Superior temporal gyrus (tissue), 1 donor: ENCODE data around the gene STEAP4.
"Not testable (repeated sequence)": the region's sequence is repeated elsewhere in the genome, so short reads cannot be mapped to it uniquely, and the experiment has no call there.

Source experiments
- DNase-seq: peaks from one replicate; pipeline ENCODE4 v3.0.0-alpha.2; 2016; ENCODE audit errors: extremely low spot score

The STEAP4 gene

DNA sequence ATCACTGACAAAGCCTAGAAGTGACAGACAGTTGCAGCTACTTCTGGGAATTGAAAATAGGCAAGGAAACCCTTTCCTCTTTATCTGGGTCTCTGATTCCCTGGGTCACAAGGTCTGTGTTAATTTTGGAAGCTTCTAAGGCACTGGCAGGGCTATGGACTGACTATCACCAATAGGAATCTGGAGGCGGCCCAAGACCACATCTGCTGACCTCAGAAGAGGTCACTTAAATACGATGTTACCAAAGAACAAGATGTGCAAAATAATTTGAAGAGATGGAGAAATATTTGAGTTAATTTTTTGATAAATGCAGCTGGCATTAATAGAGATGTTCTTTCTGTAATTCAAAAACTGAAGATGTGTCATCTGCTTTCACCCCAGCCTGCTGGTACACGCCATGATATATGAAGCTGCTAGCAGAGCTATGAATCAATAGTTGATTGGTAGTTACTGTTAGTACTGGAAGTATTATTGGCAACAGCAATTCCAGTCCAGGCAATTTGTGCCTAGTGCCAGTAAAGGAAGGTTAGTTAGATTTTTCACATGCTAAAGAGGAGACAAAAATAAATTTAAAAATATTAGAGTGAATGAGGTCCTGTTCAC is 5.5 kb upstream of the STEAP4 start:
- no peak for DNase-seq

DNA sequence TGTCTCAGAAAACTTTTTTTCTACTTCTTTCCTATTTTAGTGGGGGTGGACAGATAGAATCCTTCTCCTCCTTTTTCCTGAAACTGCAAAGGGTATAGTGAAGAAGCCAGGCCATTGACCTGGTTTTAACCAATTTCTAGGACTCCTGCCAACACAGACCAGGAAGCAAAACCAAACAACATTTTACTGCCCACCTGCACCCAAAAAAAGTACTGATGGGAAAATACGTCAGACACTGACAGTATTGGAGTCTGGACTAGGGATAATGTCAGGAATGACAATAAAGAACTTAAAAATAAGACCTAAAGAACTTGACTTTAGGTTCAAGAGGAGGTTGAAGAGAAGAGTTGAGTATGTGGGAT is 5.0 kb upstream of the STEAP4 start:
- no peak for DNase-seq

DNA sequence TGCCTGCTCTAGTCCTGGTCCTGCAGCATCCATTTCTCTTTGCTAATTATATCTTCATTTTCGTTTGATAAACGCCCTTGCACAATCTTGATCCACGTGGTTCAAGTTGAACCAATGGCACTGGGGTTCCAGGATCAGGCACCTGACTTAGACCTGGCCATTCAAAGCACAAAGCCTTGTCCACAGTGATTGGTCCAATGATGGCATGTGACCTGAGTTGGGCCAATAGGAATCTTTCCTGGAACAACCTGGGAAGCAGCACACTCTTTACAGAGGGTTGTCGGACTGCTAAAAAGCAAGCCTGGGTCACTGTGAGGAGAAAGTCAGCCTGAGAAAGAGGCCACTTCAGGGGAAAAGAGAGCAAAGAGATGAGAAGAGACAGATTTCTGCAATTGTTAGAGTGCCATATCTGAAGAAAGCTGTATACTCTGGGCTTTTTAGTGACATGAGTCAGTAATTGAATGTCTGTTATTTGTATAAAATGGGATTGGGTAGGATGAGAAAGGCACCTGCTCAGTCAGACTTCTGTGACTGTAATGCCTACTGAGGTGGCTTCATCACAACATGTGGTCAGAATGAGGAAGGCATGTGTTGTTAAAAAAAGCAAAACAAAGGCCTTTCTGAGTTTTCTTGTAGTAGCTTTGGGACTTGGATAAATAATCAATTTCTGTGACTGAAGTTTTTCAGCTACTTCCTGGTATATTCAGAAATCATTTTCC is 4.4 kb upstream of the STEAP4 start:
- no peak for DNase-seq

DNA sequence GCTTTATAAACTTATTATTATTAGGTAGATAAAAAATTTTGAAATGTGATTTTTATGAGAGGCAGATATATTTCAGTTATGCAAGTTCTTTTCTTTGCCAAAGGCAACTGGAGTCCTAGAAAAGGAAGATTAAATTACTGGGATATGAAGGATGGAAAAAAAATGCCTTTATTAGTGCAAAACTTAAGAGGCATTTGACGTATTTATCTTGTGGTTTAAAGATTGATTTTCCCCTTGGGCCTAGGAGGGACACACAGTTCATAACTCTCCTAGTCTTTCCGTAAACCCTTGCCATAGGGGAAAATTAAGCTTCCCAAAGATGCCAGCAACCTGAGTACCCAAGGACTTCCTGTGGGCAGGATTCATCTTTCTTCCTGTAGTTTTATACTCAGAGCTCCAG is 3.1 kb upstream of the STEAP4 start:
- no peak for DNase-seq

DNA sequence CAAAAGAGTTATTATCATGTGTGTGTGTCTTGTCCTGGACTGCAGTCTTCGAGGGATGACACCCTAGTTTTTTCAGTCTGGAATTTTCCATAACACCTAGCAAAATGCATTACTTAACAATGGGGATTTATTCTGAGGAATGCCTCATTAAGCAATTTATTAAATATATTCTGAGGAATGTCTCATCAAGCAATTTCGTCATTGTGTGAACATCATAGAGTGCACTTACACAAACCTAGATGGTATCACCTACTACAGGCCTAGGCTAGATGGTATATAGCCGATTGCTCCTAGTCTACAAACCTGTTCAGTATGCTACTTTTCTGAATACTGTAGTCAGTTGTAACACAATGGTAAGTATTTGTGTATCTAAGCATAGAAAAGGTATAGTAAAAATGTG is 1.1 kb upstream of the STEAP4 start:
- DNase-seq, result no peak

DNA sequence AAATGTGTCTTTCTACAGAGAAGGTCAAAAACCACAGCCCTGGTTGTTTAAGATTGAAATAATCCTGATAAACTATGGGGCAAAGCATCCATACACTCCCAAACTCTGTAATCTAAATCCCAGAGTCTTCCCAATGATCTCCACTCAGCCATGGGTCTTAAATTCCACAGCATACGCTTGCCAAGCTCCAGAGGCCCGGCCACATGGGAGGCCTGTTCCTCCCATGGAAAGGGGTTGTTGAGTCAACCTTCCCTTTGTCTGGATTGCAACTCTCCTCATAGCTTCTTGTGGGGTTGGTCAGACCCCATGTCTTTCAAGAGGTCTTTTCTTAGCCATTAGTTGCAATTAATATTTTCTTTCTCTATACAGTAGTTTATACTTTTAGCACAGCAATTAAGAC is 718 bp upstream of the STEAP4 start:
- no peak for DNase-seq

DNA sequence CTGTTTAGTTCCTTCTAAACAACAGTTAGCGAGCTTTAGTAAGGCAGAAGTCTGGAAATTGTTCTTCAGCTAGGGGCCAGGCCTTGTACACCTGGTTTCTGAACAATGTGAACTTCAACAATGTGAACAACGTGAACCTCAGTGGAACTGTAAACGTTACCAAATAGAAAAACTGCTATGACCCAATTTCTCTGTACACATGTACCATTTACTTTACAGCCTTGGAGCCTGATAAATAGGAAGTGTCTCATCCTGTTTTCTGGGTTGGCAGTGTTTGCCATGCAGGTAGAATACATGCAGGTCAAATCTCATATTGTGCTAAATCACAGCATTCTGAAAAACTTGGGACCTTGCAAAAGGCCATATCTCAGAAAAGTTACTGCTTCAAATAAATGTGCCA is 1.6 kb downstream of the STEAP4 start:
- DNase-seq, result no peak

DNA sequence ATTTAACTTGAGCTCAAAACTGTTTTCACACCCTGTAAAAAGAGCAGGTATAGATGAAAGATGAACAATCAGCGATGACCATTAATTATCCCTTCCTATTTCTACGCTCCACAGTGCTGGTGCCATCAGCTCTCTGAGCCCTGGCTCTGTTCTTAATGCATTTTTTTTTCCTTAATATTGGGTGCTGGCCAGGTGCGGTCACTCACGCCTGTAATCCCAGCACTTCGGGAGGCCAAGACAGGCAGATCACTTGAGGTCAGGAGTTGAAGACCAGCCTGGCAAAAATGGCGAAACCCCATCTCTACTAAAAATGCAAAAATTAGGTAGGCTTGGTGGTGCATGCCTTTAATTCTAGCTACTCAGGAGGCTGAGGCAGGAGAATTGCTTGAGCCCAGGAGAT is 4.2 kb downstream of the STEAP4 start:
- DNase-seq, result no peak

DNA sequence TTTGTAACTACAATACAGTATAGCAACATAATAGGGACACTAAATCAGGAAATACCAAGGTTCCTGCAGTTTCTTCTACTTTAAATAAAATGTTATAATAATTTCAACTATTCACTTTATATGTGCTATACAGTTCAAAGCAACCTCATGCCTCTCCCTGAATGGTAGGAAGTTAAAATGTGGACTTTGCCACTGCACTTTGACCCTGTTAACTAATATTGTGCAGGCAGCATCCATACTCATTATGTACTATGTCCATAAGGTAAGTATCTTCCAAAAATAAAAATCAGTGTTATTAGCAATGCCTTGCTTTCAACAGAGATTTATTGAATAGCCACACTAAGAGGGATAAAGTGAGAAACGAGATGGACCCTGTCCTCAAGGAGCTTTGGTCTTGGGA is 4.8 kb downstream of the STEAP4 start:
- no peak for DNase-seq

DNA sequence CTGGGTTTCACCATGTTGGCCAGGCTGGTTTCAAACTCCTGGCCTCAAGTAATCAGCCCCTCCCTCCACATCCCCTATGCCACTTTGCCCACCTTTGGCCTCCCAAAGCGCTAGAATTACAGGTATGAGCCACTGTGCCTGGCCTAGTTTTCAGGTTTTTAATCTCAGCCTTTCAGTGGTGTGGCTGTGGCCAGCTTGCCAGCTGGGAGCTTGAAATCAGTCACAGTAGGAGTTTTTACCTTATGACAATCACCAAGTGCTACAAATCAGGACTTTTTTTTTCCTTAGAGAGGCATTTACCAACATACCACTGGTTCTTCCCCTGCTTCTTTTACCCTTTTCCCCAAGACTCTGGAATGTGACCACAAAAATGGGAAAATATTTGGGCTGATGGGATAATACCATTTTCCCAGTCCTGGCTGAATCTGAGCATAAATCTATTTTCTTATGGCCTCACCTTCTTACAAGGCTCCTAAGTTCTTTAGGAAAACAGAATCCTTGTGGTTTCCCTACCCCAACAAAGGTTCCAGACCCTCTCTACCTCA is 6.2 kb downstream of the STEAP4 start:
- DNase-seq, result no peak

DNA sequence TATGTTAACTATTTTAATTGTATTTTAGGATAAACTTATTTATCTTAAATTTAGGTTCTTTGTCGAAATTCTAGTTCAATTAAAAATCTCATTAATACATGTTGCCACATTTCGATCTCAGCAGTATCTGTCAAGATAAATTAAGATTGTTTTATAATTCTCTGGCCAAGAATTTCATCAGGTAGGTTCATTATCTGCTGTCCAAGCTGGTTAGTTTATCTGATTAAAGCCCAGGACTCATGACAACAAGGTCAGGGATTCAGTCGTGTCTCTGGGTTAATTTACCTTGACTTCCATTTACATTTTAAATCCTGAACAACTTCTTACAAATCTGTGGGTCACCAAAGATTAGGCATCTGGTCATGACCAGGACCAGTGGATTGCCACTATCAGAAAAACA is 7.6 kb downstream of the STEAP4 start:
- no peak for DNase-seq

DNA sequence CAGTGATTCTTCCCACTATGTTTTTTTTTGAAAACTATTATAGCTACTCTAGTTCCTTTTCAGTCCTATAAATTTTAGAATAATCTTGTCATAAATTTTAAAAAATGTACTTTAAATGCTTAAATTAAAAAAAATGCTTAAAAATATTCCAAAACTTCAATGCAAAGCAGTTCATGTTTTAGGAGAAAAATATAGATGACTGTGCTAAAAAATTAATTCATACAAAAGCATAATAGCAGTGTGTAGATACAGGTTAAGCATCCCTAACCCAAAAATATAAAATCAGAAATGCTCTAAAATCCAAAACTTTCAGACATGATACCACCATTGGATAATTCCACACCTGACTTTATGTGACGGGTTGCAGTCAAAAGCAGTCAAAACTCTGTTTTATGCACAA is 12.8 kb downstream of the STEAP4 start:
- DNase-seq, result no peak

DNA sequence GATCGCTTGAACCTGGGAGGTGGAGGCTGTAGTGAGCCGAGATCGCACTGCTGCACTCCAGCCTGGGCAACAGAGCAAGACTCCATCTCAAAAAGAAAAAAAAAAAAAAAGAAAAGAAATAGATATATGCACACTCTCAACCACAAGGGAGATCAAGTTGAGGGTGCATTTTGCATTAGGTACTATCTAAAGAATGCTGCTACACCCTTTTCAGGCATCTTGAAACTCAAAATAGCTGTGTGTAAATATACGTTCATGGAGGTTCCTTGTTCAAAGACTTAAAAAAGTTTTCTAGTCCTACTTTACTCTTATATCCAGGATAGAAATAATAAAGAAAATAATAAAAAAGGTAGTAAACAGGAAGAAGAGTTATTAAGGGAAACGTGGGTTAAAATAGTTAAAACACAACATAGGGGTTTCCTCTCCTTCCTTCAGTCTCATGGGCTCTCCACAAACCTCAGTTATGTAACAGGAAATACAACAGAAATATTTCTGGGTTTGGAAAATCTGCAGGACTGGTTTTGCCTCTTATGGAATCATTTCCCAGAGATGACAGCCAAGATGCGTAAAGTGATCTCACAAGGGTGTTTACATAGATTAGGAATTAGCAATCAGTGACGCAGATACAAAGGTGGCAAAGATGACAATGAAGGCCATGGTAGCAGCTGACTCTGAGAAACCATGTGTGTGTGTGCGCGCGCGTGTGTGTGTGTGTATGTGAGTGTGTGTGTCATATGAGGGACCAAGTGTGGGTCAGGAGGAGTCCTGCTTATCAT is 15.1 kb downstream of the STEAP4 start:
- no peak for DNase-seq

DNA sequence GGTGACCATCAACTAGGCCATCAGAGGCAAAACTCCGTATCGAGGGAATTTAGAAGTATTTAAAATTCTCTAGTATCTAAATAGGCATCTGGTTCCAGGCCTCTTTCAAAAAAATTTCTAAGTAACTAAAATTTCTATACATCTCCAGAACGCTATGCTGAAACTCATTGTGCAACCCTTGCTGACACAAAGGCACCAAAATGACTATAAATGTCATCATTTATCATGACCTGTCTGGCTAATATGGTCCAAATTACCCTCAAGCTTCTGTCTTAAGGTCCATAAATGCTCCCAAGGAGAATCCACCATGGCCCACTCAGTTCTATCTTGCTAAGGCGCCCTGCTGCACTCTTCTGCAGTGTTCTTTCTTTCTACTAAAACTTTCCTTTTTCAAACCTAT is 16.2 kb downstream of the STEAP4 start:
- no peak for DNase-seq

DNA sequence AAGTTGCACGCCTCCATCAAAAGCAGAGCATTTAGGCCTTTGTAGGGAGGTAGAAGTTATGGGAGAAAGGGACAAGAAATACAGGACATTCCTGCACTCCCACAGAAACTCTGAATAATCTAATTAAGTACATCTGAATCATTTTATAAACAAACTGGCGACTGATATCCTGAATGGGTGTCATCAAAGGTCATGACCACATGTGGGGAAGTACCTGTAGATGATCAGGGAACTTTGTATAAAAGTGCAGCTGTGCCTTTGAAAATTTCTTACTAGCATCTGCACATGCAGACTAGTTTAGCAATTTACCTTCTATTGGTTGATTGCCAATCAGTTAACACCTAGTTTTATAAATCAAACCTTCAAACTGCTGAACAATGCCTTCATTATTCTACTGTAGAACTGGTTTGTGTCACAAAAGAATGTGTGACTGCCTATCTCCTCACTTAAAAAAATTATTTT is 17.1 kb downstream of the STEAP4 start:
- no peak for DNase-seq

DNA sequence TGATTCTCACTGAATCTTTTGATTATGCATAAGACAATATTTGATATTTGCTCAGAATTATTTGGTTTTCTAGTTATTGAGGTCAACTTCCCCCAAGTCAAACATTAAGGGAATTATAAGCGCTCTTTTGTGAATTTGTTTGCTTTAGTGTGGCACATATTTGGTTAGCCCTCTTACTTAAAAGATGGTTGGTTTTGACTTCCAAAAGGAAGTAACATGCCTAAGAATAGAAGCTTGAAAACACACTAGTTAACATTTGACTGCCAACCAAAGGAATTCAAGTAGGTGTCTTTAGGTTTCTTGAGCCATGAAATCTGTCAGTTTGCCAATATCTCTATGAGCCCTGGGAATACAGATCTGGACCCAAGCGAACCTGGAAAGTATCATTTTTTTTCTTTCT is 24.9 kb downstream of the STEAP4 start:
- no peak for DNase-seq

DNA sequence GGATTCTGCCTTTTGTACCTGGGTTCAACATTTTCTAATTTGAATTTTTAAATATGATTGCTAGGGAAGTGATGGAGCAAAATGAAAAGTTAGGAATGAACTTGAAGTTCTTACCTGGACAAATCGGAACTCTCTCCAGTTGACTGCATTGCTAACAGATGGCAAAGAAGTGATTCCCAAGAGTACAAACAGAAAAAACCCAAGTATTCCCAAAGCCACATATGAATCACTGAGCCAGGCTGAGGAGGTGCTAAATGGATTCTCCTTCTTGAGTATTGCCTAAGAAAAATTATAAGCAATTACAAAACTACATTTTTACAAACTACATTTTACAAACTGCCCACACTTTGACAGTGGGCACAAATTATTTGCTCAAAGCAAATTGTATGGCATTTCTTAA is 25.9 kb downstream of the STEAP4 start:
- no peak for DNase-seq

DNA sequence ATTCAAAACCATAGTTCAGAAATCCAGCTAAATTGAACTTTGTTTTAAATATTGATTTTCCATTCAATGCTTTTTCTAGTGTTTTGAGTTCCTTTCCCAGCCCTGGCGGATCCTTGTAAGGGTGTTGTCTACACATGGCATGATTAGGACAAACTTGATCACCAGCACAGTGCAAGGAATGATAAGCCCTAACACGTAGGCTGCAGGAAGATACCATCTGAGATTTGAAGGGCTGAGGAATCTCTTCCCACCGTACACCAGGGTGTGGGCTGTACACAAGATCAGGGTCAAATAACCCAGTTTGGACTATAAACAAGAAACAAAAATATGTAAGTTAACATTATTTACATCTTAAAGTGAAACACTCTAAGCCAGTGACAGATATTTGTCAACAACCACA is 27.4 kb downstream of the STEAP4 start:
- no peak for DNase-seq

DNA sequence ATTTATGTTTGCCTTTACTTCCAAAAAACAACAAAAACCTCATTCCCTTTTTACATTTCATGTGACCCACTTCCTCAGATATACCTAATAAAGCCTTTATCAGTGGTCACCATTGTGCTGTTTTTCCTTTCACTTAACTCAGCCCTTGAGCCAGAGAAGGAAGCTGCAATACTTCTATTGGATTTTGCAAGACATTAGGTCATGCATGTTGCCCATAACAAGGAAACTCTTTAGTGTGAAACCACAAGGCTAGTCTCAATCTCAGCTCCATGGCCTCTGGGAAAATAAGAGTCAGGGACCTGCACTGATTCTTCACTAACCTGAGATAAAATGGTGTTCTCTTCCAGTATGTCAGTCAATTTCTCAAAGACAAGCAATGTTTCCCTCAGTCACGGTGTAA is 27.8 kb downstream of the STEAP4 start:
- no peak for DNase-seq

DNA sequence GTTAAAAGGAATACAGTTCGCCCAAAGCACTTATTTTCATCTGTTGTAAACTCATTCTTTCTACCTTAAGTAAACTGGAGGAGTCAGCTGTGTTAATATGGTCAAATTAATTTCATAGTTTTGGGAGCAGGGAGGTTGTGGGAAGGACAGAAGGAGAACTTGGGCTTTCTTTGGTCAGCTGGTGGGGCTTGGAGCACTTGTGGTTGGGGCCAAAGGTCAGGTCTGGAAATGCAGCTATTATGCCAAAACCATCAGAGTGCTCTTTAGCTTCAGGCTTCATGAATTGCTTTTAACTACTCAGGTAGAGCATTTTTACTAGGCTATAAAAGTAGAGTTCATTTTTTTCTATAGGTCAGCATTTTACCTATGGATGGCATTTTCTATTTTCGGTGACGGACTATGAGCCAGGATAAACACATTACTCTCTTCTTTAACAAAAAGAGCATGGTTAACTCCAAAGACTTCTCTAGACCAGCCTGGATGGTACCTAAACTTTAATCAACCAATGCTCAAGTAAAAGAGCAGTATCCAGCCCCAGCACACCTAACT is 30.0 kb downstream of the STEAP4 start:
- DNase-seq, result no peak

DNA sequence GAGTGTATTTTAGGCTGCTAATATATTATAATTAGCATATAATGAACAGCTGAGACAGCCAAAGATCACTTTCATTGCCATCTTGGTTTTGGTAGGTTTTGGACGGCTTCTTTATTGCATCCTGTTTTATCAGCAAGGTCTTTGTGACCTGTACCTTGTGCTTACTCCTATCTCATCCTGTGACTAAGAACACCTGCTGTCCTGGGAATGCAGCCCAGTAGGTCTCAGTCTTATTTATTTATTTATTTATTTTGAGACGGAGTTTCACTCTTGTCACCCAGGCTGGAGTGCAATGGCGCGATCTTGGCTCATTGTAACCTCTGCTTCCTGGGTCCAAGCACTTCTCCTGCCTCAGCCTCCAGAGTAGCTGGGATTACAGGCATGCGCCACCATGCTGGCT is 31.8 kb downstream of the STEAP4 start:
- not testable (repeated sequence) for DNase-seq

DNA sequence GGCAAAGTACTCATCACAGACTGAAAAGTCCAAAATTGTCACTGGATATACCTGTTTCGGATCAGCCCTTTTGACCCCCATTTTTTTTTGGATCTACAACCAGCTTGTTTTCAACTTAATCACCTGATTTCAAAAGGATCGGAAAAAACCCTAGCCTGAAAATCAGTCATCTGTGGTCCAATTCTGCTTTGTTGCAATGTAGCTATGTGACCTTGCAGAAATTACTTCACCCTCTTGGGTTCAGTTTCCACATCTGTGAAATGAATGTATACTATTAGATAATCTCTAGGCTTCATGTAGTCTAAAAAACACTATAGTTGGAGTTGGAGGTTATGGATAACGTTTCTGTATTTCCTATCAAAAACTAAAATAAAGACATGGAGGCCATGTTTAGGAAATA is 37.1 kb downstream of the STEAP4 start:
- DNase-seq, result no peak

DNA sequence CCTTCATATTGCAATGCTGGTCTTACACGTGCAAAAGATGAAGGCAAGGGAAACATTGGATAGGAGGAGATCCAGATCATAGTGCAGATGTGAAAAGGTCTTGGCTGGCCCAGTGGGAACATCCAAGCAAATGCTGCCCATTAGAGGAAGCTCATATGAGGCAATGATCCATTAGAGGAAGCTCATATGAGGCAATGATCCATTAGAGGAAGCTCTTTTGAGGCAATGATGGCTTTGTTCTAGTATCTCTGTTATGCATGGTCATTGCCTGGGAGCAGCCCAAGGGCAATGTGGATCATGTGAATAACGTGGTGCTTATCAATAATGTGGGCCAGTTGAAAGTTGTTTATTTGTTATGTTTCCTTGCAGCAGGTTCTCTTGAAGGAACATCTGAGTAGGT is 37.8 kb downstream of the STEAP4 start:
- DNase-seq, result no peak
